Transverse colon (tissue), 4 donors: ENCODE measurements around the gene VEGFA. TPM values are rescaled to one million over a fixed set of nuclear protein-coding genes. Genes with fewer than 3 reads are reported as not detected.

ENCODE experiments used
- DNase-seq: peaks from one replicate; pipeline ENCODE4 v3.0.0-alpha.2; 2019
- H3K27ac ChIP-seq, 4 donors: fragments of 200-600 bp; sonication (generic); 2 replicates each; pipeline ENCODE4 v1.5.1; 2016 to 2018; ENCODE audit warnings: inconsistent platforms in 4 of 4
- H3K27me3 ChIP-seq: fragments of 200-600 bp; sonication (generic); 2 replicates; pipeline ENCODE4 v1.5.1; 2017; ENCODE audit warnings: inconsistent platforms
- H3K36me3 ChIP-seq, 4 donors: fragments of 200-600 bp; sonication (generic); 2 replicates each; pipeline ENCODE4 v1.5.1; 2017 to 2019; ENCODE audit warnings: inconsistent platforms in 4 of 4
- H3K4me1 ChIP-seq, 4 donors: fragments of 200-600 bp; sonication (generic); 2 replicates each; pipeline ENCODE4 v1.5.1; 2017 to 2020; ENCODE audit warnings: inconsistent platforms in 4 of 4
- H3K4me3 ChIP-seq, 4 donors: fragments of 200-600 bp; sonication (generic); 1 replicate in 1 of 4; 2 replicates in 3 of 4; pipeline versions ENCODE4 v1.5.1 to v1.6.1; 2017 to 2019; ENCODE audit warnings: inconsistent platforms in 4 of 4
- H3K9me3 ChIP-seq, 2 donors: fragments of 200-600 bp; sonication (generic); 2 replicates each; pipeline ENCODE4 v1.5.1; 2017 to 2019; ENCODE audit warnings: inconsistent platforms in 2 of 2
- CTCF ChIP-seq, 5 experiments: fragments of 200-600 bp in 3 of 5; fragments of 450-650 bp in 2 of 5; sonication (generic) in 3 of 5; IDR thresholded peaks; 1 replicate in 2 of 5; 2 replicates in 3 of 5; pipeline ENCODE4 v1.5.1; 2016 to 2017; ENCODE audit warnings: antibody characterized with exemption in 5 of 5, inconsistent platforms in 3 of 5, mild to moderate bottlenecking in 2 of 5, moderate library complexity in 1 of 5
- EP300 ChIP-seq: sonication (generic); formaldehyde crosslinking; IDR thresholded peaks from one replicate; pipeline ENCODE4 v1.6.1; 2017; ENCODE audit warnings: antibody characterized with exemption, low read depth
- POLR2A ChIP-seq: fragments of 450-650 bp; IDR thresholded peaks from one replicate; pipeline ENCODE4 v1.6.1; 2016; ENCODE audit warnings: antibody characterized with exemption, mild to moderate bottlenecking, moderate library complexity
- POLR2AphosphoS5 ChIP-seq, 3 donors: sonication (generic); formaldehyde crosslinking; IDR thresholded peaks; one replicate each; pipeline ENCODE4 v1.6.1; 2016; ENCODE audit warnings: antibody characterized with exemption in 3 of 3
- WGBS, 2 donors: methylation state at CpG; one replicate each; pipeline ENCODE4 v1.1.5; 2018; ENCODE audit warnings: low coverage in 1 of 2; 5-methylcytosine and 5-hydroxymethylcytosine counted together
- in situ Hi-C, 4 donors: fragments of 200-750 bp; cut with MboI; loops; one replicate each; pipeline versions ENCODE4 v1.15.0 to v1.15.1; 2017; ENCODE audit warnings: low sequenced_read_pairs in 3 of 4, low pct_ligation_motif_present in 1 of 4, low pct_unique_long_range_greater_than_20kb in 1 of 4
- intact Hi-C: fragments of 100-400 bp; cut with DNase I; formaldehyde crosslinking; loops from one replicate; pipeline ENCODE4 v1.15.1; 2023; ENCODE audit warnings: low total_unique reads
- total RNA-seq, 4 donors: library from RNA; depleted of rRNA; stranded (reverse); fragments of >200 nt; gene quantifications; one replicate each; pipeline ENCODE4 v1.1.0, GENCODE V29; 2016

VEGFA gene
- total RNA-seq, 4 donors from 2014 or later: 131 to 608 (median 203) TPM

DNA sequence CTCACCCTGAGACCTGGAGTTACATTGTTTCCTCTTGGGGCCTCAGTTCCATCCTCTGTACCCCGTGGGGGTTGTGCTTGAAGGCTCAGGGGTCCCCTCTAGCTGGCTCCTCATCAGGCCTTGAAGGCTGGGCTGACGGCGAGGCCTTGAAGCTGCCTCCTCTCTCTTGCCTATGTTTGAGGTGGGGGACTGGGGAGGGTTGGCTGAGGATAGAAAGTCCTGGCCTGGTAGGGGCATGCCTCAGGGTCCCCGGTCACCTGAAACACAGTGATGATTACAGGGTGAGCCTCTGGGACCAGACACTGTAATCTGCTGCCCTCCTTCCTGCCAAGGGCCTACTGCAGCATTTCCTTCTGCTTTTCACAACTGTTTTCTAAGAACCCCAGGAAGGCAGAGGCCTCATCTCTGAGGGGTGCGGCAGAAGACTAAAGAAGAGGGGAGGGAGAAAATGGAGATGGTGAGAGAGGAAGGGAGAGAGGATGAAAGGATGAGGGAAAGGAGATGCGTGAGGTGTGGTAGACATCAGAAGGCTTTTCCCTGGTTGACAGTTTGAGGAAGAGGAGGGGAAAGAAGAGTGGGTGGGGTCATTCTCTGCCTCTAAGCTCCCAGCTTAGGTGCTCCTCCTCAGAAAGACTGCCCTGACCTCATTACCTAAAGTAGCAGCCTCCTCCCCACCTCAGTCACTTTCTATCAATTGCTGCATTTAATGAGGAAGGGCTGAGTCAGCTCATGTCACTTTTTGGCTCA is 29.7 kb downstream of the VEGFA start:
- Histone ChIP-seq H3K4me3 (no peak overlapping the region), H3K36me3 (no peaks in the 10 kb centered on the region), H3K27me3 (no peaks in the 10 kb centered on the region), H3K9me3 (no peaks in the 10 kb centered on the region), H3K27ac (peak overlapping the region; percentile 39 to 66 (median 65)), H3K4me1 (peaks cover 16 to 47% (median 23%) of the 10 kb centered on the region in 4 donors)
- WGBS, 2 donors: 80 to 100% methylated on average over 1 to 6 of the region's 6 CpGs
- TF ChIP-seq POLR2AphosphoS5 (IDR thresholded peaks at IDR 0.05) (no peak), EP300 (no peak), CTCF (IDR thresholded peaks at IDR 0.05) (no peak), POLR2A (no peak)
- intact Hi-C loops (no loop called here), in situ Hi-C loops (no loop called here)
- no peak for DNase-seq

DNA sequence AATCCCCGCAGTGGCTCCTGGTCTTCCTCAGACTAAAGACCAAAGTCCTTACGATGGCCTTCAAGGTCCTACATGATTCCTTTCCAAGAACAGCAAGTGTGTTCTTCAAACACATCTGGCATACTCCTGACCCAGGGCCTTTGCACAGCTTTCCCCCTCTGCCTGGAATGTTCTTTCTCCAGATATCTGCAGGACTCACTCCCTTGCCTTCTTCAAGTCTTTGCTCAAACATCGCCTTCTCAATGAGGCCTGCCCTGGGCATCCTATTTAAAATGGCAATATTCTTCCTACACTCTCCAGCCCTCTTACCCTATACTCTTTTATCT is 30.2 kb downstream of the VEGFA start:
- 68% methylated on average over 3 of the region's 3 CpGs for WGBS, 2 donors
- no peak for DNase-seq
- Histone ChIP-seq H3K9me3 (no peaks in the 10 kb centered on the region), H3K36me3 (no peaks in the 10 kb centered on the region), H3K4me3 (no peak overlapping the region), H3K4me1 (peaks cover 16 to 52% (median 28%) of the 10 kb centered on the region in 4 donors), H3K27me3 (no peaks in the 10 kb centered on the region), H3K27ac (peak overlapping the region in 1 of 4 donors; percentile 65)
- in situ Hi-C loops (no loop called here), intact Hi-C loops (no loop called here)
- TF ChIP-seq POLR2A (no peak), CTCF (IDR thresholded peaks at IDR 0.05) (no peak), EP300 (no peak)

- in situ Hi-C loops (no loop called here), intact Hi-C loops (no loop called here)
- TF ChIP-seq EP300: no peak
- TF ChIP-seq POLR2A: no peak
- no peak for TF ChIP-seq CTCF (IDR thresholded peaks at IDR 0.05)
- TF ChIP-seq POLR2AphosphoS5 (IDR thresholded peaks at IDR 0.05): no peak
- peaks cover 16 to 59% (median 35%) of the 10 kb centered on the region in 4 donors for H3K4me1 ChIP-seq
- no peaks in the 10 kb centered on the region for H3K27me3 ChIP-seq
- H3K4me3 ChIP-seq: no peak overlapping the region
- no peak overlapping the region for H3K27ac ChIP-seq
- no peaks in the 10 kb centered on the region for H3K36me3 ChIP-seq
- DNase-seq: no peak
- no peaks in the 10 kb centered on the region for H3K9me3 ChIP-seq
- 84 to 95% methylated on average over 8 to 10 of the region's 10 CpGs for WGBS, 2 donors
Observed at GRCh38 chr6:43800746-43801494, 30.9 kb downstream of the VEGFA start.

GRCh38 chr6:43801495-43802181 is 31.6 kb downstream of the VEGFA start:
- WGBS, 2 donors: 71 to 78% methylated on average over 14 to 16 of the region's 16 CpGs
- peaks cover 17 to 65% (median 39%) of the 10 kb centered on the region in 4 donors for H3K4me1 ChIP-seq
- no peak overlapping the region for H3K27ac ChIP-seq
- DNase-seq: no peak
- no peak for TF ChIP-seq CTCF (IDR thresholded peaks at IDR 0.05)
- TF ChIP-seq EP300: no peak
- TF ChIP-seq POLR2A: no peak
- TF ChIP-seq POLR2AphosphoS5 (IDR thresholded peaks at IDR 0.05): no peak
- H3K36me3 ChIP-seq: no peaks in the 10 kb centered on the region
- H3K27me3 ChIP-seq: no peaks in the 10 kb centered on the region
- H3K9me3 ChIP-seq: no peaks in the 10 kb centered on the region
- no peak overlapping the region for H3K4me3 ChIP-seq
- in situ Hi-C loops (no loop called here), intact Hi-C loops (no loop called here)
